ENCODE data around the gene MPP3. TPM values are rescaled to one million over a fixed set of nuclear protein-coding genes. Genes with fewer than 3 reads are reported as not detected.
"Not testable (repeated sequence)": the region's sequence is repeated elsewhere in the genome, so short reads cannot be mapped to it uniquely, and the experiment has no call there.

MPP3 gene
- total RNA-seq, 1 donor from 2014 or later, result 36.7 TPM

GRCh38 chr17:43864161-43864984, 31.4 kb upstream of the MPP3 start:
- FAIRE-seq (no peak), DNase-seq (ENCODE audit: low spot score in 2 of 2) (no peak)

GRCh38 chr17:43861960-43862359, 29.0 kb upstream of the MPP3 start:
- DNase-seq (ENCODE audit: low spot score in 2 of 2) (no peak), FAIRE-seq (no peak)

- DNase-seq (ENCODE audit: low spot score in 2 of 2) (no peak), FAIRE-seq (no peak)
Observed at GRCh38 chr17:43860927-43861622, 28.1 kb upstream of the MPP3 start.

- DNase-seq (ENCODE audit: low spot score in 2 of 2), result no peak
- FAIRE-seq, result no peak
Observed at GRCh38 chr17:43860077-43860725, 27.3 kb upstream of the MPP3 start.

- FAIRE-seq (no peak), DNase-seq (ENCODE audit: low spot score in 2 of 2) (no peak)
Observed at GRCh38 chr17:43857957-43858600, 25.1 kb upstream of the MPP3 start.

- DNase-seq (ENCODE audit: low spot score in 2 of 2) (no peak), FAIRE-seq (no peak)
Observed at GRCh38 chr17:43857141-43857540, 24.2 kb upstream of the MPP3 start.

- no peak for DNase-seq (ENCODE audit: low spot score in 2 of 2)
- FAIRE-seq, result no peak
Observed at GRCh38 chr17:43856141-43856540, 23.2 kb upstream of the MPP3 start.

- no peak for FAIRE-seq
Observed at GRCh38 chr17:43855061-43855460, 22.1 kb upstream of the MPP3 start.

GRCh38 chr17:43854498-43854897, 21.6 kb upstream of the MPP3 start:
- FAIRE-seq, result no peak
- DNase-seq (ENCODE audit: low spot score in 2 of 2), result no peak

More at GRCh38 chr17:43855061-43855460, 22.1 kb upstream of the MPP3 start:
- DNase-seq (ENCODE audit: low spot score in 2 of 2), result no peak

GRCh38 chr17:43853546-43853945, 20.6 kb upstream of the MPP3 start:
- DNase-seq (ENCODE audit: low spot score in 2 of 2), result no peak
- FAIRE-seq, result no peak

- DNase-seq (ENCODE audit: low spot score in 2 of 2) (no peak), FAIRE-seq (no peak)
Observed at GRCh38 chr17:43852571-43852970, 19.6 kb upstream of the MPP3 start.

- FAIRE-seq, result no peak
- DNase-seq (ENCODE audit: low spot score in 2 of 2), result no peak
Observed at GRCh38 chr17:43849116-43849515, 16.2 kb upstream of the MPP3 start.

- DNase-seq (ENCODE audit: low spot score in 2 of 2), result no peak
- FAIRE-seq, result no peak
Observed at GRCh38 chr17:43848601-43849000, 15.7 kb upstream of the MPP3 start.

GRCh38 chr17:43846963-43847371, 14.0 kb upstream of the MPP3 start, which contains the start of gene CD300LG:
CD300LG (plus strand) TSS chr17:43847176; CDS start chr17:43847217, 41 bp downstream.
- FAIRE-seq (no peak), DNase-seq (ENCODE audit: low spot score in 2 of 2) (no peak)

GRCh38 chr17:43846221-43846712, 13.3 kb upstream of the MPP3 start:
- DNase-seq (ENCODE audit: low spot score in 2 of 2) (peak; percentile 81 to 90), FAIRE-seq (no peak)

- FAIRE-seq, result no peak
- DNase-seq (ENCODE audit: low spot score in 2 of 2), result no peak
Observed at GRCh38 chr17:43845766-43846165, 12.8 kb upstream of the MPP3 start.

GRCh38 chr17:43844241-43844640, 11.3 kb upstream of the MPP3 start:
- no peak for FAIRE-seq
- no peak for DNase-seq (ENCODE audit: low spot score in 2 of 2)

- DNase-seq (ENCODE audit: low spot score in 2 of 2) (no peak), FAIRE-seq (no peak)
Observed at GRCh38 chr17:43842975-43843325, 10.0 kb upstream of the MPP3 start.

GRCh38 chr17:43842091-43842974, 9.4 kb upstream of the MPP3 start:
- FAIRE-seq; DNase-seq (ENCODE audit: low spot score in 2 of 2): not testable (repeated sequence)

GRCh38 chr17:43841282-43841681, 8.3 kb upstream of the MPP3 start:
- DNase-seq (ENCODE audit: low spot score in 2 of 2) (no peak), FAIRE-seq (no peak)
